Measurements from ENCODE around the gene FADS1.

Gene FADS1

DNA sequence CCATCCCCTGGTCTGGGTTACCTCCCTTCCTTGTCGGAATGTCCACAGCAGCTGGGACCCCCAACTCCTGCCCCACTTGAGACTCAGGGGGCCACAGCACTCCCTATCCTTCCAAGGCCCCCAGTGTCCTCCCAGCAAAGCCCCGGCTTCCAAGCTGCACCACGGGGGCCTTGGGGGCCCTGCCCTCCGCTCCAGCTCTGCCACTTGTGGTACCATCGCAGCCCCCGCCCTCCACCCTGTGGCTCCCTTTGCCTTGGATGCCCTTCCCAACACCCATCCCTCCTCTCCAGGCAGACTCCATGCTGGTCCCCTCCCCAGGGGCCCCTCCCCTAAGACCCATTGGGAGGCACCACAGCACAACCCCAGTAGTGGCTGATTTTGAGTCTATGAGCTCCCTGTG, 41.7 kb downstream of the FADS1 start:
- no peak for DNase-seq

- DNase-seq, result no peak
Measured at GRCh38 chr11:61774411-61774810, 42.4 kb downstream of the FADS1 start.

GRCh38 chr11:61773809-61774208, 43.0 kb downstream of the FADS1 start:
- DNase-seq, result no peak

DNA sequence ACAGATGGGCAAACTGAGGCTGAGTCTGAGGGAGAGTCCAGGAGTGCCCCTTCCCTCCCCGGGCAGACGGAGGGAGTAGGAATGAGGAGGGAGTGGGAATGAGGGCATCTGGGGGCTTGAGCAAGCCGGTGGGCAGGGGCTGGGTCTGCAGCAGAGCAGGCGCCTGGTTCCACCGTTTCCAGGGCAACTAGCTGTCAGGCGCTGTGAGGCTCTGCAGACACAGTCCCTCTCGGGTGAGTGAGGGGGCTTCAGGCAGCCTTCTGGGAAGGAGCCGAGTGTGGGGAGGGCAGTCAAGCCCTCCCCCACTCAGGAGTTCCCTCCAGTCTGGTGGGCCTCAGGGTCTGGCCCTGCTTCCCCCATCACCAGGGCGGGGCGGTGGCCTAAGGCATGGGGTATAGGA, 43.4 kb downstream of the FADS1 start:
- DNase-seq, result no peak

- DNase-seq, result no peak
Measured at GRCh38 chr11:61771985-61772455, 44.8 kb downstream of the FADS1 start.

DNA sequence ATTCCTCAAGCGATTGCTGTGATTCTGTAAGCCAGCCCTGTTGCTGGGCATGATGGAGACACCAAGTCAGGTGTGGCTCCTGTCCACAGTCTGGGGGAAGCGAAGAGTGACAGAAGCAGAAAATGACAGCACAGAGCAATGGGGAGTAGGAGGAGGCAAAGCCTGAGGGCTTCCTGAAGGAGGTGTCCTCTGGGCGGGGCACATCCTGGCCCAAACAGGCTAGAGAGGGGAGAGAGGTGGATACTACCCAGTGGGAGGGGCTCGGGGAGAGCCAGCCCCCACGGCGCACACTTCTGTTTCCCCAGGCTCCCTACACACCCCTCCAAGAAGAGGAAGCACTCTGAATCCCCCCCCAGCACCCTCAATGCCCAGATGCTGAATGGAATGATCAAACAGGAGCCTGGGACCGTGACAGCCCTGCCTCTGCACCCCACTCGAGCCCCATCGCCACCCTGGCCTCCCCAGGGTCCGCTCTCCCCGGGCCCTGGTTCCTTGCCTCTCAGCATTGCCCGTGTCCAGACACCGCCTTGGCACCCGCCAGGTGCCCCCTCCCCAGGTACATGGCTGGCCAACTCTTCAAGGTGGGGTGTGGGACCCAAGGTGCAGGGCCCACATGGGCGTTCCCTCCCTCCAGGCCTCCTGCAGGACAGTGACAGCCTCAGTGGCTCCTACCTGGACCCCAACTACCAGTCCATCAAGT, 45.5 kb downstream of the FADS1 start:
- no peak for DNase-seq

DNA sequence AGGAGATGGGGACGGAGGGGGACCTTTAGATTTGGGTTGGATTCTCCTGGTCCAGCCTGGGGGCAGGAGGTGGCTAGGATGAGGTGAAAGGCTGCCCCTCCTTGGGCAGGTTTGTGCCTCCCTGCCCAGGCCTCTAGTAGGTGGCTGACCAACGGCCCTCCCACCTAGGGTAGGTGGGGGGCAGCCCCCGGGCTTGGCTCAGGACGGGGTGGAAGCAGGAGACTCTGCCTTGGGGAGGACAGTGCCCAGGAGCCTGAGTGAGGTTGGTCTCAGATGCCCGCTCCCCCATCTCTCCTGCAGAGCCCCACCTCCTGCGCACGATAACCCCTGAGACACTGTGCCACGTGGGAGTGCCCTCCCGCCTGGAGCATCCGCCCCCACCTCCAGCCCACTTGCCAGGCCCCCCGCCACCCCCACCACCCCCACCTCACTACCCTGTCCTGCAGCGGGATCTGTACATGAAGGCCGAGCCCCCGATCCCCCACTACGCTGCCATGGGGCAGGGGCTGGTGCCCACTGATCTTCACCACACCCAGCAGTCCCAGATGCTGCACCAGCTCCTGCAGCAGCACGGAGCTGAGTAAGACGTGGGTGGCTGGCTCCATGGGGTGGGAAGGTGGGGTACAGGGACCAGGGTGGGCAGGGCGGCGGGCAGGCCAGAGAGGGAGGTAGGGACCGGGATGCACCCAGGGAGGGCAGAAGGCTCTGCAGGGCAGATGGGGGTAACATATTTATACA, 46.7 kb downstream of the FADS1 start:
- DNase-seq, result no peak

- DNase-seq, result no peak
Measured at GRCh38 chr11:61769169-61769920, 47.5 kb downstream of the FADS1 start.

- DNase-seq, result no peak
Measured at GRCh38 chr11:61768376-61769076, 48.3 kb downstream of the FADS1 start.

GRCh38 chr11:61766353-61766841, 50.4 kb downstream of the FADS1 start:
- DNase-seq, result no peak

DNA sequence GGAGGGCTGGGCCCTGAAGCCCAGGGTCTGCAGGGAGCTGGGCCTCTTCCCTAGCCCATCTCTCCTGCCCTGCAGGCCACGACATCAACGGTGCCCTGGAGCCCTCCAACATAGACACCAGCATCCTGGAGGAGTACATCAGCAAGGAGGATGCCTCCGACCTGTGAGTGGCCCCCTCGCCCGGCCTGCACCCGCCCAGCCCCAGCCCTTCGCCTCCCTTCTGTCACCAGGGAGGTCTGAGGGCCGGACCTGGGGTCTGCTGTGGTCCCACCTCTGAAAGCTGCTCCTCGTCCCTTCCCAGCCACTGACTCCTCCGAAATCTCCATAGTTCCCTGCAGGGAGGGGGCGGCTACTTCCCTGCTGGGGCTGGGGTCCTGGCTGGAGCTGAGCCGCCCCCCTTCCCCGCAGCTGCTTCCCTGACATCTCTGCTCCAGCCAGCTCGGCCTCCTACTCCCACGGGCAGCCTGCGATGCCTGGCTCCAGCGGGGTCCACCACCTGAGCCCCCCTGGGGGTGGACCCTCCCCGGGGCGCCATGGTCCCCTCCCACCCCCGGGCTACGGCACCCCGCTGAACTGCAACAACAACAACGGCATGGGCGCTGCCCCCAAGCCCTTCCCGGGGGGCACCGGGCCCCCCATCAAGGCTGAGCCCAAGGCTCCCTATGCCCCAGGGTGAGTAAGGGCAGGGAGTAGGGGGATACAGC, 51.1 kb downstream of the FADS1 start:
- no peak for DNase-seq

DNA sequence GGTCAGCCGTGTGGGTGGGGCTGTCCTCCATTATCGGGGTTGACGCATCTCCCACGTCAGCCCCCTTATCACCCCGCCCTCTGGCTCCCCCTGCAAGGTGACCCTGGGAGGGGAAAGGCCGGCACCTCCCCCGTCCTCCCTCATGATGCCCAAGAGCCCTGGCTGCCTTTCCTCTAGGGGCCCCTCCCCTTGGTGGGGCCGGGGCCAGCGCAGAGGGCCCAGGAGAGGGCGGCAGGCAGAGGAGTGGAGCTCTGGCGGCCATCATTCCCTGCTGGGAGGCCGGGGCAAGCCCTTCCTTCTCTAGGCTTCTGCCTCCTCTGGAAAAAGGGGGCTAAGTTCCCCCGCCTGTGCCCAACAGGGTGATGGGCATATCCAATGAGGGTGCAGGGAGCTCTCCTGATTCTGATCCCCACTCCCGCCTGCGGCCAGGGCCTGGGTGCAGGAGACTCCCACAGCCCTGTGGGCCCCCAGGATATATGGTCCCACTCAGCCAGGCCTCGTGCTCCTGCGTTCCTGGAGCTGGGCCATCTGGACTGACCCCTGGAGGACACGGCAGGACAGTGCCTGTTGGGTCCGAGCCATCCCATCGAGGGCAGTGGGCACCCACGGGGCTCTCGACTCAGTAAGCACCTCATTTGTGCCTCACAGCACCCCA, 52.1 kb downstream of the FADS1 start:
- no peak for DNase-seq

DNA sequence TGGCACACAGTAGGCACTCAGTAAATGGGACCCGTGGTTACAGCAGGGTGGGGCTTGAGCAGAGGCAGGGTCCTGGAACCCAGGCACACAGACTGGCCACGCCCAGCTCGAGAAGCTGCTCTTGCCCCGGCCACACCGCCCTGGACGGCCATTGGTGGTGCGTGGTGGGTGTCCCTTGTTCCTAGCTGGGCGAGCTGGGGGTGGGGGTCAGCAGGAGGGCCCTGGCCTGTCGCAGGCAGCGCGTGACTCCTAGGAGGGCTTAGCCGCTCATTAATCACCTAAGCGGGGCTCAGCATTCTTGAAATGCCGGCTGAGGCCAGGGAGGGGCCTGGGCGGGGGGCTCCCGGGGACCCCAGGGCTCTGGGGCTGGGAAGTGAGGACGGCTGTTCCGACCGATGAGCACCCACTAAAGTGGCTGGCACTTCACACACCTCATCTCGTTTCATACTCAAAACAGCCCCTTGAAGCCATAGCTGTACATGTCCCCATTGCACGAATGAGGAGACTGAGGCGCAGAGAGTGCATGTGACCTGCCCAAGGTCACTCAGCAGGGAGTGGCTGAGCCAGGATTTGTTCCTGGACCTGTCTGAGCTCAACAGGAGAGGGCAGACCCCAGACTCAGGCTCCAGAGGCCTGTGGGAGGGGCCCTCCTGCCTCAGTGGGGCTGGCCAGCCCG, 52.7 kb downstream of the FADS1 start:
- DNase-seq, result no peak

DNA sequence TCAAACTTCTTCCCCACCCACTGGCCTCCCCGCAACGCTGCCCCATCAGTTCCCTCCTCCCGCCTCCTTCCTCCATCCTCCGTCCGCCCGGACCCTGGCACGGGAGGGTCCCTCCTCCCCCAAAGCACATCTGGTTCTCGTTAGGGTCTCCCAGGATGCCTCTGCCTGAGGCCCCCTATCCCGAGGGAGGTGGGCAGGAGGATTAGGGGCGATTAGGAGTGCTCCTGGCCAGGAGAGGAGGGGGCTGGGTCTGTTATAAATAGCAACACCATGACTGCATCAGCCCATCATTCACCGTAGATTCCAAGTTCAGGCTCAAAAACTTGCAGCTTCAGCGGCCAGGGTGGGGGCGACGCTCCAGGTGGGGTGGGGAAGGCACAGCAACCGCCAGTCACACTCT, 54.0 kb downstream of the FADS1 start:
- DNase-seq, result no peak

DNA sequence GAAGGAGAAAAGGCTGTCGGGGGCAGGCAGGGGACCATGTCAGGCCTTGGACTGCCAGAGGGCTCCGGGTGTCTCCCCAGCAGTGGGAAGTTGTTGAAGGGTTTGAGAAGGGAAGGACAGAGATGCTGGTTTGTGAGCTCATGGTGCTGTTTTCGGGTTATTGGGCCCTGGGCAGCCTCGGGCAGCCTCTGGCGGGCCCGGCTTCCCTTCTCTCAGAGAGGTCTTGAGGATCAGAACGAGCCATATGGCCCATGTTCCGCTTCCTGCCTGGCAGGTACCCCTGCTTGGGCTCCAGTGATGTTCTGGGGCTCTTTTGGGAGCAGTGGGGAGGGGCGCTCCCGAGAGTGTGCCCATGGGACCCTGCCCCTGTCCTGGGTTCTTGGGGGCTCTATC, 54.6 kb downstream of the FADS1 start:
- DNase-seq, result no peak

GRCh38 chr11:61761440-61762222, 55.2 kb downstream of the FADS1 start:
- no peak for DNase-seq

DNA sequence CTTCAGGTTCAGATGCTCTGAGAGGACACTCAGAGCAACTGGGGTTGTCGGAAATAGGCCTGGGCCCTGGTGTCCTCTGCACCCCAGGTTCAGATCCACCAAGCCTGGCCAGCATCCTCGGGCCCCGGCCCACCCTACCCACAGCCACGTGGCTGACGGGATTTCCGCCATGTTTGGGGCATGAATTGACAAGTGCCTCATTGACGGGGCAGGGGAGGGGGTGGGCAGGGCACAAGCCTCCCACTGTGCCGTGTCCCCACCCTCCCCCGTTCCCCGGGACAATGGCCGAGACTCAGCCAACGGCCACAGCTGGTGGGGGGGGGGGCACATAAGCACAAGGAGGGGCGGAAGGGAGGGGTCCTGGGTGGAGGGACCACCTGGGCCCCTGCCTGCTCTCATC, 55.9 kb downstream of the FADS1 start:
- DNase-seq, result no peak

- no peak for DNase-seq
Measured at GRCh38 chr11:61757213-61757862, 59.5 kb downstream of the FADS1 start.

- DNase-seq, result no peak
Measured at GRCh38 chr11:61756452-61757212, 60.2 kb downstream of the FADS1 start.
